C4-2B (cell line): ENCODE measurements around the gene TMEM125.

Experiments used
- ZFX ChIP-seq: fragments of 450-650 bp; IDR thresholded peaks from 2 replicates; pipeline ENCODE4 v1.6.1; 2017
- TF ChIP-seq, protein P1 (sequence below): fragments of 450-650 bp; conservative IDR thresholded peaks from 2 replicates; pipeline ENCODE4 v1.5.1; 2017; ENCODE audit warnings: mild to moderate bottlenecking

GRCh38 chr1:43276673-43277072 lies 6.9 kb downstream of the TMEM125 start:
- TF ChIP-seq, protein P1, sequence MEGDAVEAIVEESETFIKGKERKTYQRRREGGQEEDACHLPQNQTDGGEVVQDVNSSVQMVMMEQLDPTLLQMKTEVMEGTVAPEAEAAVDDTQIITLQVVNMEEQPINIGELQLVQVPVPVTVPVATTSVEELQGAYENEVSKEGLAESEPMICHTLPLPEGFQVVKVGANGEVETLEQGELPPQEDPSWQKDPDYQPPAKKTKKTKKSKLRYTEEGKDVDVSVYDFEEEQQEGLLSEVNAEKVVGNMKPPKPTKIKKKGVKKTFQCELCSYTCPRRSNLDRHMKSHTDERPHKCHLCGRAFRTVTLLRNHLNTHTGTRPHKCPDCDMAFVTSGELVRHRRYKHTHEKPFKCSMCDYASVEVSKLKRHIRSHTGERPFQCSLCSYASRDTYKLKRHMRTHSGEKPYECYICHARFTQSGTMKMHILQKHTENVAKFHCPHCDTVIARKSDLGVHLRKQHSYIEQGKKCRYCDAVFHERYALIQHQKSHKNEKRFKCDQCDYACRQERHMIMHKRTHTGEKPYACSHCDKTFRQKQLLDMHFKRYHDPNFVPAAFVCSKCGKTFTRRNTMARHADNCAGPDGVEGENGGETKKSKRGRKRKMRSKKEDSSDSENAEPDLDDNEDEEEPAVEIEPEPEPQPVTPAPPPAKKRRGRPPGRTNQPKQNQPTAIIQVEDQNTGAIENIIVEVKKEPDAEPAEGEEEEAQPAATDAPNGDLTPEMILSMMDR, result no peak
- TF ChIP-seq ZFX, result no peak
